DMS 273 (cell line): Measurements from ENCODE around the gene MAST4.

ENCODE experiments used
- DNase-seq: peaks from one replicate; lab custom pipeline; 2025; ENCODE audit not compliant: unreplicated experiment; lab: John Stamatoyannopoulos, UW

MAST4 gene

DNA sequence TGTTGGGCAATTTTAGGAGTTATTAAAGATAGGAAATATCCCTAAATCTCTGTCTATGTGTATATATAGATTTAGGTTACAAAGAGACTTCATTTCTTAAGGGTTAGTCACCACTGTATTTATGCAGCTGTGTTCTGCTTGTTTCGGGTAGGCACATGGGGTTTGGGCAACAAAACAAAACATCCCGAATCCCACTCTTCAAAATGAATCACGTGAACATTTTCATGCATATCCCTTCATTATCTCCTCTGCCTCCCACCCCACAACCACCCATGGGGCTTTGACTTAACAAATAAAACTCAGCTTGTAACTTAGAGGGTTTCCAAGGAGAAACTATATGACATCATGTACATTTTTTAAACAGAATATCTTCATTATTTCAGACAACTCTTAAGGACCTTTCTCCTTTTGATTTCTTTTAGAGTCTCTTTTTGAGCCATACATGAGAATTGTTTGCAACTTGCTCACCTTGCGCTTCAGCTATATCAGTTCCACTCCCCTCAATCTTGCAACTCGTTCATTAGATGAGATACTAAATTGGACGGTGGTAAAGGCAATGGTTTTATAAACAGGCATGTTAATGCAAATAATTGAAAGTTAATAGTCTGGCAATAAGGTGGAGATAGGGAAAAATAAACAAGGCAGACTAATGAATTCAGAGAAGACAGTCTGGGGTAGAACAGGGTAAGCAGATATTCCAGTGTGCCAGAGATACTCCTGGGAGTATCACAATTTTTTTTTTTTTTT, 463.7 kb downstream of the MAST4 start:
- no peak for DNase-seq

DNA sequence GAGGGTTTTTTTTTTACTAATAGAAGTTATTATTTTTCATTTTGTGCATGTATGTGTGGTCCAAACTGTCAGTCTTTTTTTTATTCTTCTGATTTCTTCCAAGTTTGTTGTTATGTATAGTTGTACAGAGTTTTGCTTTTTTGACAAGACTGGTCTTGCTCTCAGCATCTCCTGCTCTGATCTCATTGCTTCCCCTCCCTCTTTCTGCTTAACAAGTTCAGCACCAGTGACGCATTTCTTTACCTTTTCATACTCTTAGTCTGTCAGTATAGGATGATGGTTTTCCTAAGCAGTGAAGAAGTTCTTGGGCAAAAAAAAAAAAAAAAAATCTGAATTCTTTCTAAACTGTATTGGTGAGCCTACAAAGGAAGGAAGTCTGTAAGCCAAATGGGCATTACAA, 465.3 kb downstream of the MAST4 start:
- DNase-seq, result no peak

DNA sequence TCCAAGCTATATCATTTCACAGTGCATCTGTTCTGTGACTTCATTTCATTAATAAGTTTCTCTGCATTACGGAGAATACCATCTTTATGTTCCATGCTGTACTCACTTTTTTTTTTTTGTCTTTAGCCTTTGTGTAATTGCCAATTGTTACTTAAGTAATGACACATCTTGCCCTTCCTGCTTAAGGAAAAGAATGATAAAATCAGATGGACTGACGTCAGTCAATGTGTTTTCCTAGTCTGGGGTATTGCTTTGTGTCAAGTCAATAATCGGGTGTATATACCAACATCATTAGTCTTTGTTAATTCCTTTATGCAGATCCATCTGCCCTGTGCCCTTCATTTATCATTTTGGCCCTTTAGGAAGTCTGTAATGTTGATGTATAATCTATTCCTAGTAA, 466.9 kb downstream of the MAST4 start:
- DNase-seq, result no peak

DNA sequence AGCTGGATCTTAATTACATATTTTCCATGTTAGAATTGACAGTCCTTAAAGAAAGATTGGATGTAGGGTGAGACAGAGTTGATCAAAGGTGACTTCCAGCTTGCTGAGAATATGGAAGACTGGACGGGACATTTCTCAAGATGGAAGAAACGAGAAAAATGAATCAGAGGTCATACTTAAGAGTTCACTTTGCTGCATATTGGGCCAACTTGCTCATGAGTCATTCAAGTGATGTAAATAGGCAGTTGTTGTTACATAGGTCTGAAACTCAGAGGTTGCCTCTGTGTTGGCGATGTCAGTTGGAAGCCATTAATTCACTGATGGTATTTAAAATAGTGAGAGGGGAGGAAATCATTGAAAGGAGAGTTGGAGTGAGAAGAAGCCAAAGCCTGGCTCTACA, 467.6 kb downstream of the MAST4 start:
- no peak for DNase-seq

DNA sequence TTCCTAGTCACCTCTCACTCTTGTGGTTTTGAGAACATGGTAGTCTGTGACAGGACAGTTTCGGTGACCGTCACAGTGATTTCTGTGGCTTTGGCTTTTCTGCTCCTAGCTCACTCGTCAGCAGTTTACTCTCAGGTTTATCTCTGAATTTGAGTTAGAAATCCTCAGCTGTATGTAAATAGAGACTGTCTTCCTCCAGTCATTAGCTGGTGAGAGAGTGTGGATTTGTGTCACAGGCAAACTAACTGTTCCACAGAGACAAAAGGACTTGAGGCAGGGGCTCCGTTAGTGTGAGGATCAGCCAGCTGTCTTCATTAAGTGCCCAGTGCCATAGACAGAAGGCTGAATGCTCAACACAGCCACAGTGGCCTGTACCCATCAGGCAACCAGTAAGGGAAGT, 469.0 kb downstream of the MAST4 start:
- peak; percentile 18 for DNase-seq

DNA sequence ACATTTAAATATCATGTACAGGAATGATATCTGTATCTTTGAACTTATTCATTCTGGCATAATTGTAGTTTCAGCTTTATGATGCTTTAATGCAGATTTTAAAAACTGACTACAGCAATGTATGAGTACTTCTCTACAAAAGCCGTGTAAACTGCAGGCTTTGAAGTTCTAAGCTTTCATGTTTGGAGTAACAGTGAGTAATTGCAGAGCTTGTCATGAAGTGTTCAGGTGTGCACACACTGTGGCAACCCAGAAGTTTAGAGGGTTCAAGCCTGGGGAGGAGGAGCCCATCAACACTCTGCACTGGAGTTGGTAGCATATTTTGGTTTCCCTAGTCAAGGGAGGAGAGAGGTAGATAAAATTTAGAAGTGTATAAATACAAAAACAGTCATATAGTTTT, 469.5 kb downstream of the MAST4 start:
- no peak for DNase-seq

DNA sequence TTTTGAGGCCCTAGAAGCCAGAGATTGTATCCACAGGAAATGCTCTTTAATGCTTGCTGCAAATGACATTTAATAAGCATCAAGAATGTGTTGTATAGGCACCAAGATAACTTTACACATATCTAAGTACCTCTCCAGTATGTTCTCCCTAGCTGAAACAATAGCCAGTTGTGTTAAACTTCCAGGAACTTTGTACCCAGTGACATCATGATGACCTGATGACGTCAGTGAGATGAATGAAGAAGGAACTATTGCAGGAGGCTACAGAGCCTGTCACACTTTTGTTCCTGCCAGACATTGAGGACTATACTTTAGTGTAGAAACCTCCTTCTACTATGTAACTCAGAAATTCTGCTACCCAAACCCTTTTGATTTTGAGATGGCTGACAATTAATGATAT, 470.6 kb downstream of the MAST4 start:
- DNase-seq, result no peak

DNA sequence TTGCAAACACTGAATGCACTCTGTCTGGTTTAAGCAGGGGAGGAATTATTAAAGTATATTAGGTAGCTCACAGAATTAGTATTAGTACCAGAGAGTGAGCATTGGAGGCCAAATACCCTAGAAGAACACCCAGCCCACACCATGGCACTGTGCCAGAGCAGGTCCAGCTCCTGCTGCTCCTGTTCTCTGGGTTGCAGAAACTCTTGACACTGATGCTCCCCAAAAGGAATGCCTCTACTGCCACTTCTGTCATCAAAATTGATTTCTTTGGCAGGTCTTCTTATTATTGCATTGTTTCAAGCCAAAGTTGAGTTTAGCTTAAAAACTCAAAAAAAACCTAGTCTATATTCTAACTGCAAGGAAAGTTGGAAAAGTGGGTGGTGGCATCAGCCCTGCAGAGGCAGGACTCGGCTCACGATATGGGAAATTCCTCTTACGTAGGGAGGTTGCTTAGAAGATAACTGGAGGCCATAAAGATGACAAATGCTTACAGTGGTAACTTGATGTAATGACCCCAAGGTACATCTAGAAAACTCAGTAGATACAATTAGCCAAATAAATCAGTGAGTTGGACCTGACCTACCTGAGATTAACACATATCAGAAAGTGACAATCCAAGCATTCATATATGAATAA, 477.0 kb downstream of the MAST4 start:
- peak; percentile 28 for DNase-seq

DNA sequence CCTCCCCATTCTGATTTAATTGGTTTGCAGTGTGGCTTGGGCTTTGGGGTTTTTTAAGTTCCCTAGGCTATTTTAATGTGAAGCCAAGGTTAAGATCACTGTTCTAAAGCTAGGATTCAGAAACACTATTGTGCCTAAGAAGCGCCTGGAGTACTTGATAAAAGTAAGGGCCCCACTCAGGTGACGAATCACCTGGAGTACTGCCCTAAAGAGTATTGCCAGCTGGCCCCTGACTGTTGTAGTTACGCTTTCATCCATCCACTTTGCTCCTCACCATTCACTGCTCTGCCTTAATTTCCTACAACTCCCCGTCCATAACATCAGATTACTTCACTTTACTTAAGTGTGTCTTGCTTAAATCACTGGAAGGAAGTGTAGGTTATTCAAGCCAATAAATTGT, 481.1 kb downstream of the MAST4 start:
- DNase-seq, result no peak

DNA sequence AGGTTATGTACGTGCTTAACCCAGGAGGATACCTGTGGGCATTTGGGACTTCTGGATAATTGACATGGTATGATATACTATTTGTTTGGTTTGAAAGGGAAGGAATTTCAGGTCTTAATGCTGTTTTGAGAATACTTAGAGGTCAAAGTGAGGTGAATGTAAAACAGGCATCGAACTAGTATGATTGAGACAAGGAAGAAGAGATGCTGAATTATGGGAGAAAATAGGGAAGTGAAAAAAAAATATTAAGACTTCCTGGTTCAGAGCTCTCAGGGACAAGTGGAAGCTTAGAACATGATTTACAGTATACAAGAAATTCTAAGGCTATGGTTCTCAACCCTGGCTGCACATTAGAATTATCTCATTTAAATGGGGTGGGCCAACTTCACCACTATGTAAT, 485.1 kb downstream of the MAST4 start:
- DNase-seq, result no peak

DNA sequence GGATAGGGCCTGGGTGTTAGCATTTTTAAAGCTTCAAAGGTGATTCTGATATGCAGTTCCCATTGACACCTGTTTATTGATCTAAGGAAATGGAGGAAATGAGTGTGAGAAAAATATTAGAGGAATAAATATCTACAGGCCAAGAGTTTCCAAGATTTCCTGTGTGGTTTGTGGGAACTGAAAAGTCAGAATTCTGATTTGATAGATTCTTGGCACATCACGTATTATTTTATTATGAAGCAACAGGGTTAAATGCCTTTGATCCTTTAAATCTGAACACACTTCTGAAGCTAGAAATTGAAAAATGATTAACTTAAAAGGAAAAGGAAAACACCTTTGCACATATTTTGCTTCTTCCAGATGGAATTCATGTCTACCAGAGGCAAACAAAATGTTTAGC, 486.7 kb downstream of the MAST4 start:
- no peak for DNase-seq

DNA sequence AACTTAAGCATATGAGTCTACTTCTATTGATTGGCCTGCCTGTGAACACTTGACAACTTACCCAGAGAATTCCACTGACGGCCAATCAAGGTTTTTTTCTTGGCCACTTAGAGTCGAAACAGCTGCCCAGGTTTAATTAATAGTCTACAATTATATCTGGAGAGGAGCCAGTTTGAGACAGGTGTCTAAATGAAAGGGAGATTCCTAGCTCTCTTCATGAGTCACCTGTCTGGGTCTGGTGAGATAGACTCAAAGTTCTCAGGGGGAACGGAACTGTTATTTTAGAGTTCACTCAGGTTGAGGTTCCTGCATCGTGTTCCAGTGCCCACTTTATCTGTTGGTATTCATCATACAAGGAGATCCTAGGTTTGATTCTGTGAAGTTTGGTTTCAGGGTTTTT, 489.4 kb downstream of the MAST4 start:
- DNase-seq, result peak; percentile 61

DNA sequence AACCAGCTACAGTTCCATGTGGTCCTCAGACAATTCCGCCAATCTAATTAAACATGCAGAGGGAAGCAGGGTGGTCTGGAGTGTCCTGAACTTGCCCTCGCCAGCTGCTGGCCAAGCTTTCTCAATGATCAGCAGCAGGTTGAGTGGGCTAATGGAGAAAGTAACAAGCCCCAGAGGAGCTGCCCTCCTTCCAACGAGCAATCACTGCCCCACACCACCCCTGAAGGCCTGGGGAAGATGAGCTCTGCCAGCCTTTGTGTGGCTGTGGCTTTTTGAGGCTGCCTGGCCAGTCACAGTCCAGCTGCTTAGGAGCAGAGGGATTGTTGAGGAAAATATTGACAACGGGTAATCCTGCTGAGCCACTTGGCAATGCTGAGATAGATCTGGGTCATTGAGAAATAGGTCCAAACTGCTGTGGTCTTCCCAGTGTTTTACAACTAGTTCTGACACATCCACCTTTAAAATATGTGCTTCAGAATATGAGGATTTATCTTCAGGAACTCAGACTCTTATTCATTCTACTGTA, 493.1 kb downstream of the MAST4 start:
- peak; percentile 69 for DNase-seq

DNA sequence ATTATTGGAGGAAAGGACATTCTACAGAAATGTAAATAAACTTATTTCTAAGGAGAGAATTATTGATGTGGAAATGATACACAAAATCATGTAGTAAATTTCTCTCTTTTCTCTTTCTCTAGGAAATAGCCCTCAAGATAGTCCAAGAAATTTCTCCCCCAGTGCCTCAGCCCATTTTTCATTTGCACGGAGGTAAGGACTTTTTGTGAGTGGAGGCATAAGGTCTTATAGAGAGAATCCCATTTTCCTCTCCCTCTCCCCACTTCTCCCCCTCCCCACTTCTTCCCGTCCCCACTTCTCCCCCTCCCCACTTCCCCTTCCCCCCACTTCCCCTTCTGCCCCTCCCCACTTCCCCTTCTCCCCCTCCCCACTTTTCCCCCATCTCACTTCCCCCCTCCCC, 493.8 kb downstream of the MAST4 start:
- no peak for DNase-seq

DNA sequence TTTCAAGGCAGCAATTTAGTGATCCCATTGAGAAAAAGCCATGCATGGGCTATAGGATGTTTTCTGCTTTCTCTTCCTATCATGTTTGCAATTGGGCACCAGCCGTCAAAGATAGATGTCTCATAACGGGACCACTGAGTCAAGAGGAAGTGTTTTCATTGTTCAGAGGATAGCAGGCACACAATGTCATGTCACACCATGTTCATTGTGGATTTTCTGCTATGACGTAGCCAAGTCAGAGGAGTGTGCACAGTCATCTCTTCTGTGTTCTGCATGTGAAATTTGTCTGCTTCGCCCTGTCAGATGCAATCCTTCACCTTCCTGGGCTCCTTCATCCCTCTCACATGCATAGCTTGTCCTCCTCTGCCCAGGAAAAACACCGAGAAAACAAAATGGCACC, 494.4 kb downstream of the MAST4 start:
- DNase-seq, result no peak

DNA sequence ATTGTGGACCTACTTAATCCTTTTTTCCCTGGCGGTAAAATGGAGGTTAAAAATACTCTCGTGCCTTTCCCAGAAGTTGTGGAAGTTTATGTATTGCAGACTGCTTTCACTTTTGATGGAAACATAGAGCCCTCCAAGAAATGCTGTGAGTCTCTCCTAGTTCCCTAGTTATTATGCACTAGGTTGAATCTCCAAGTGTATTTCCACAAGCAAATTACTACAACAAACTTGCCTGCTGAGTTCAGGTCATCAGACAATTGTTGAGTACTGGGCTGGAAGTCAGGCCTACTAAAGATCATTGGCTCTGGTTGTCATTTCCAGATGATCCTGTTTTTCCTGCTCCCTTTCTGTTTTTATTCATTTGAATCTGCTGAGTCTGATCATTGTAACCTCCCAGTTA, 496.3 kb downstream of the MAST4 start:
- no peak for DNase-seq

DNA sequence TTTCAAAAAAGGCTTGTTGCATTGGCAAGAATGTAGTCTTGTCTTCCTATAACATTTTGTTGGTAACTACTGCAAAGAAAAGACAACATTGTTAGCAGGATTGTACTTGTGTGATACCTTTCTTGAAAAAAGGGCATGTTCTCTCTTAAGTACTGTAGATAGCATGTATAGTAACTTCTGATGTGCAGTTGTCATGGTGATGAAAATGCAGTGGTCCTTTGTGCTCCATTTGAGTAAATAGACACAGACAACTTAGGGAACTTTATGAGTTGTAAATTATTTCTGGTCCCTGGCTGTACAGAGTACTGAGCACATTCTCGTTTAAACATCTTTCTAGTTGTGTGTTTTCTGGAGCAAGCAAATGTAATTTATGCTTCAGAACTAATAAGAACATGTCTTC, 497.1 kb downstream of the MAST4 start:
- DNase-seq, result peak; percentile 12

DNA sequence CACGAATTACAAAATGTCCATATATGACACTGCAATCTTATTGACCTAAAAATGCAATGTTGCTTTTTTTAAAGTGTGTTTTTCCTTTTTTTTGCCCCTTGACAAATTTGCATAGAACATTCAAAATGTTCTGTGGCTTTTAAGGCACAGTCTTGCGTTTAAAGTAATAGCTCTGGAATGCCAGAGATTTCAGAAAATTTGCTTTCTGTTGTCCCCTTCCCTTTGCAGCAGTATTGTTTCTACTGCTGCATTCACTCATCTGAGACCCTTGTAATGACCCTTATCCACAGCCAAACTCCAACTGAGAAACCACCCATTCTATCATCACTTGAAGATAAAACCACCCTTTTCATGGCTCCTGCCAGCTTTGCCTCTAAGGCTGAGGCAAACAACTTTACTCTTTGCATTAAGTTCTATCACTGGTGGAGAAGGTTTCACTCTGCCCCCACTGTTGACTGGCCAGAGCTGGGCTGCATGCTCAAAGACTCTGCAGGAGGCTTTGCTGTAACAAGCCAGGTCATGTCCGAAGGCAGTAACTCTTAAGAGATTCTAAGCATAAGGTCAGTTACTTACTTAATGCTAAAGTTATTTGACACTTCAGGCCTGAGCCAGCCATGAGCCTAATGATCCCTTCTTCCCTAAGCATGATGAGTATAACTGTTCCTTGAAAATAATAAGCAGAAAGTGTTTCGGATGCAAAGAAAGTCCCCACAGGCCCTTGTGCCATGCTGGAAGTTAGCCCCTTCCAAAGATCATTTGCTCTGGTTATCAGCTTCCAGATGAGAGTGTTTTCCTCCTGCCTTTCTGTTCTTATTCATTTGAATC, 498.5 kb downstream of the MAST4 start:
- DNase-seq, result peak; percentile 45

DNA sequence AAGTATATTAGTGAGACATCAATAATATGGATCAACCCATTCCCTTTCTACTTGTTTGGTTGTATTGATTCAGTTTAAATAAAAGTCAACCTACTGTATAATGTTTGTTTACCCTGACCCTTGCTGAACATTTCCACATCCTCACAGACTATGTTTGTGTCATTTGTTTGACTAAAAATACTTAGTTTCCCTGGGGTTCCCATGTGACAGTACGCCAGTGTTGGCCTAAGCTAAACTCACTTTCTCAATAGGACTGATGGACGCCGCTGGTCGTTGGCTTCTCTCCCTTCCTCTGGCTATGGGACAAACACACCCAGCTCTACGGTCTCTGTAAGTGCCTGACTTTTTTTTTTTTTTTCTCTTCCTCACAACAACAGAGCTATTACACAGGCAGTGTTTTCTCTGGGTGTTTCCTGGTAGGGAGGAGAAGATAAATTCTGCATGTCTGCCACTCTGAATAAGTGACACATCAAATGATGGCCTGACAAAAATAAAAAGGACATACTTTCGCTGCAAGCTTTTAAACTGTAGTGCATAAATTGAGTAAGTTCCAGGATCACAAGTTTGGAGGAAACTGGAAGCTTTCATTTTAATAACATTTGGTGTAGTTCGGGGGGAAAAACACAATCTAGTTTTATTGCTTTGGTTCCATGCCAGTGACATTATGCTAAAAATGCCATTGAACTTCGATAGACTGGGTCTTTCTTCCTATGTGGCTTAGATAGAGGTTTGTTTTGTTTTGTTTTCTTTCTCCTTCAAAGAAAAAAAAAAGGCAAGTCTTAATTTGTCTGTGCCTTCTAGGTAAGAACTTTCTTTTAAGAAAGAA, 499.4 kb downstream of the MAST4 start:
- no peak for DNase-seq

DNA sequence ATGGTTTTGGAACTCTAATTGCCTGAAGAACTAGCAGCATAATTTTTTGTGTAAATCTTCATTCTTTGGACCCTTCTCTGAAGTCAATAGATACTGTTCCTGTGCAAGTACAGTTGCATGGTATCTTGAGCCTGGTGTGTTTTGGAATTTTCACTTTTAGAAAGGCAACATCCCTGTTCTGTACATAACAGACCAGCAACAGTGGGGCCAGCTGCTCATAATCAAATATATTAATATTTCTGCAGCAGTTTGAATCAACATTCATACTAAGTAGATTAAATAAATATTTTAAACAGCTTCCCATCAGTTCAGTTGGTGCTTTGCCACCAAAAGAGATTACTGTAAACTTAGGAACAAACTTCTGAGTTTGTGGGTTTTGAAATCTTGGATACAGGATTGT, 502.5 kb downstream of the MAST4 start:
- DNase-seq, result no peak

DNA sequence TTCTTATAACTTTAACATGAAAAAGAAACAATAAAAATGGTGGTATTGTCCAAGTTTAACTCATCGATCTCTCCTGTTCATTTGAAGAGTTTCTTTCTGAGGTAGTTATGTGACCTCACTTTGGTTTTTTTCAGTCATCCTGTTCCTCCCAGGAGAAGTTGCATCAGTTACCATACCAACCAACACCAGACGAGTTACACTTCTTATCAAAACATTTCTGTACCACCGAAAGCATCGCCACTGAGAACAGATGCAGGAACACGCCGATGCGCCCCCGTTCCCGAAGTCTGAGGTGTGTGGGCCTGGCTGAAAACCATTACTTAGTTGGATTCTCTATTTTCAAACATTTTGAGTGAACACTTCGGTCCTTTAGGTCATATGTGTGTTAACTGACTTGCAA, 504.1 kb downstream of the MAST4 start:
- DNase-seq, result no peak
